GM18517 (cell line): ENCODE results near the gene LRP1.

Source experiments
- ATAC-seq: cut with Tn5 transposase; IDR thresholded peaks from one replicate; pipeline ENCODE4 v1.9.1; 2021; ENCODE audit warnings: mild to moderate bottlenecking, moderate library complexity; ENCODE audit not compliant: unreplicated experiment

LRP1 gene

GRCh38 chr12:57093415-57094207, 34.7 kb upstream of the LRP1 start:
- ATAC-seq: no peak

GRCh38 chr12:57094208-57095160, 33.8 kb upstream of the LRP1 start:
- ATAC-seq: no peak

- no peak for ATAC-seq
Measured at GRCh38 chr12:57095440-57095839, 32.8 kb upstream of the LRP1 start.

- ATAC-seq: no peak
Measured at GRCh38 chr12:57096099-57096572, 32.1 kb upstream of the LRP1 start.

GRCh38 chr12:57096748-57097553, 31.3 kb upstream of the LRP1 start:
- no peak for ATAC-seq

GRCh38 chr12:57097554-57097835, 30.8 kb upstream of the LRP1 start:
- ATAC-seq: no peak

- no peak for ATAC-seq
Measured at GRCh38 chr12:57098546-57098945, 29.7 kb upstream of the LRP1 start.

- no peak for ATAC-seq
Measured at GRCh38 chr12:57099047-57099714, 29.1 kb upstream of the LRP1 start.

- ATAC-seq: no peak
Measured at GRCh38 chr12:57099766-57100165, 28.5 kb upstream of the LRP1 start.

- ATAC-seq: no peak
Measured at GRCh38 chr12:57101892-57102695, 26.2 kb upstream of the LRP1 start.

- ATAC-seq: no peak
Measured at GRCh38 chr12:57103856-57104255, 24.4 kb upstream of the LRP1 start.

- no peak for ATAC-seq
Measured at GRCh38 chr12:57104292-57104910, 23.9 kb upstream of the LRP1 start.

GRCh38 chr12:57105011-57105753, 23.1 kb upstream of the LRP1 start:
- no peak for ATAC-seq

- ATAC-seq: no peak
Measured at GRCh38 chr12:57106021-57106708, 22.1 kb upstream of the LRP1 start.

- ATAC-seq: no peak
Measured at GRCh38 chr12:57107456-57108155, 20.7 kb upstream of the LRP1 start.

GRCh38 chr12:57109207-57110103, 18.8 kb upstream of the LRP1 start:
- no peak for ATAC-seq
